T-helper 1 cell (primary cell): ENCODE results near the gene CDX1.

ENCODE experiments used
- DNase-seq, 5 donors: peaks; one replicate each; pipeline ENCODE4 v3.0.0-alpha.2; 2012 to 2020

CDX1 gene

DNA sequence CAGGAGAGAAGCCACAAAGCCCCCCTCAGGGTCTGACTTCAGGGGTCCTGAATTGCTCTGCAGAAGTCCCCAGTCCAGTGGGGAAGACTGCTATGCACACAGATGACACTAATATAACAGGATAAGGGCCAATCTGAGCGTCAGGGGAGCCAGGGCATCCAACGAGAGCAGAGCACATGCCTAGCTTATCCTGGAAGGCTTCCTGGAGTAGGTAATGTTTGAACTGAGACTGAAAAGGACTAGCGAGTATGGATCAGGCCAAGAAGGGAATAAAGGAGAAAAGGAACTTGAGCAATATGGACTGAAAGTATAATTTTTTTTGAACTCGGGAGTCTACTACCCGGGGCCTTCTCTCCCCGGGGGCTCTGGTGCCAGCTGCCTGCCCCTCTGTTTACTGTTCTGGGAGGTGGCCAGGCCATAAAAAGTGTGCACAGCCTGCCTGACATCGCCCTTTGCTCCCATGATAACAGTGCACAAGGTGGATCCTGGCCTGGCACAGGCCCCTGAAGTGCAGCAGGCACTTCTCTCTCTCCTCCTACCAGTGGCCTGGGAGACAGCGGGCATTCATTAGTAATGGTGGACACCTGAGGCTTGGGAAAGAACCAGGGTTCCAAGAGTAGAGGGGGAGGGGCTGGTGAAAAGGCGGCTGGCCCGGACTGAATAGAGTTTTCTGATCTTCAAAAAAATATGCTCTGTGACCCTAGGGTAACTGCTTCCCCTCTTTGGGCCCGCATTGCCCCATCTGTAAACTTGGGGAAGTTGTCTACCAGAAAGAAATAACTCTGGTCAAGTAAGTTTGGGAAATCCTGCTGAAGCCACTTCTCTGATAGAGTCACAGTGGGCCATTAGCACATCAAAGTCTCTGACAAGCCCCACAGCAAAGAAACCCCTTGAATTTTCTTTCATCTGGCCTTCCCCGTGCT is 18.7 kb downstream of the CDX1 start:
- no peak for DNase-seq

DNA sequence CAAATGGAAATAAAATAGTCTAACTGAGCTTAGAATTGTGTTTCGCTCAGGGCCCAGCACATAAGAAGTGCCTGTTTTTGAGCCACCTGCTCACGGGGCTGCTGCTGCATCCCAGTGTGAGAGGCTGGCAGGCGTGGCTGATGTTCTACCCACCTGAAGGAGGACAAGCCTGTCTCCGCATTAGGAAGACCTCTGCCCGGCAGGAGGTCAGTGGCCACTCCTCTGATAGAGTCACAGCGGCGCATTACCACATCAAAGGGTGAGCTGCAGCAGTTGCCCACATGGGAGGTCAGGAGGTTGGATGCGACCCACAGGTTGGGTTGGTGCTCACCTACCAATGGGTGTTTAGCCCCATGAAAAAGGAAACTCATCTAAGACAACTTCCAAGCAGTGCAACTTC is 19.6 kb downstream of the CDX1 start:
- no peak for DNase-seq

DNA sequence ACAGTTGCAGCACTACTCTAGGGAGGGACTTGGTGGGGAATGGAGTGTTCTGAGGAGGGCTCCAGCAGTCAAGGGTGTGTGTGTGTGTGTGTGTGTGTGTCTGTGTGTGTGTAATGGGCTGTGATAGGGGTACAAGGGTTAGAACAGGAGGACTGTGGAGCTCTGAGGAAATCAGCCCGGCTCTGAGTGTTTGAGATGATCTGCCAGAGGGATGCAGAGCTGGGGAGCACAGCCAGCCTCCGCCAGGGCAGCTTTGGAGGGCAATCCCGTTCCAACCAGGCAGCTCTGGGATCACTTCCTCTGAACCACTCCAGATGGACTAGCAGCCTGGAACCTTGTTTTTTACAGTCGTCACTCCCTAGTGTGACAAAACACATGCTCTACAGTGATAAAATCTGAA is 20.3 kb downstream of the CDX1 start:
- no peak for DNase-seq

DNA sequence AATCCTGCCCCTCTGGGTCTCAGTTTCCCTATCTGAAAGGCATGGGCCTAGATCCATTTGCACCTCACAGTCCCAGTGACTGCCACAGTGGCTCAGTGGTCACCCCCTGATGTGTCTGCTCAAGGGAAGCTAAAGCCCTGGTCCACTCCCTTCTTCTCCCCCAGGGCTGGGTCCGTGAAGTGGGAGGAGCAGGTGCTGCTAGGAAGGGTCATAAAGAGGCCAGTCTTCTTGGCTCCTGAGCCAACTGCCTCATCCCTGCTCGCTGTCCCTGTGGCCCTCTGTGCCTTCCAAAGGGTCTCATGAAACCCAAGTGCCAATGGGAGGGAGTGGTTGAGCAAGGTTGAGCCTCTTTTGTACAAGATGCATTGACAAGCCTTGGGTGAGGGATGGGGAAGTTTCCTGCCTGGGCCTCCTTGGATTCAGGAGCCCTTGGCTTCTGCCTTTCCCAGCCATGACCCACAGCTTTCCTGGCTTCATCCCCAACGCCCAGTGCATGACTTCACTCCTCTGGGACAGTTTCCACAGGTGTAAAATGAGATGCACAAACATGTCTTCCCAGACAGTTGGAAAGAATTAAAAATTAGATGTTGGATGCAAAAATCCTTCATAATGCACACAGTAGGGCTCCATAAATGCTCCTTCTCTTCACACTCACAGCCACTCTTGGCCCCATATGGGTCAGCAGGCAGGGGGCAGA is 21.7 kb downstream of the CDX1 start:
- DNase-seq, result no peak

DNA sequence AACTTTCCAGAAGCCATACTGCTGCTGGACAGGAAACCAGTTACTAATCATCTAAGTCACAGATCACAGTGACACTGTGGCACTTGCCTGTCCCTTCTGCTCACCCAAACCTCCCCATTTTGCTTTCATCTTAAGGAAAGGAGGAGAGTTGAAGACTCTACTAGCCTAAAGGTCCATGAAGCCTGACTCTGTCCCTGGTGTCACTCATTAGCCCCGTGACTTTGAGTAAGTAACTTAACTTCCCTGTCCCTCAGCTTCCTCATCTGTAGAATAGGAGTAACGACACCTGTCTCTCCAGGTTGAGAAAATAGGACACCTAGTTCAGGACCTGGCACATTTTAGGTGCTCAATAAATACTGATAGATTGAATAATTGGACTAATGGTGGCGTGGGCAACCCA is 22.7 kb downstream of the CDX1 start:
- DNase-seq, result no peak

DNA sequence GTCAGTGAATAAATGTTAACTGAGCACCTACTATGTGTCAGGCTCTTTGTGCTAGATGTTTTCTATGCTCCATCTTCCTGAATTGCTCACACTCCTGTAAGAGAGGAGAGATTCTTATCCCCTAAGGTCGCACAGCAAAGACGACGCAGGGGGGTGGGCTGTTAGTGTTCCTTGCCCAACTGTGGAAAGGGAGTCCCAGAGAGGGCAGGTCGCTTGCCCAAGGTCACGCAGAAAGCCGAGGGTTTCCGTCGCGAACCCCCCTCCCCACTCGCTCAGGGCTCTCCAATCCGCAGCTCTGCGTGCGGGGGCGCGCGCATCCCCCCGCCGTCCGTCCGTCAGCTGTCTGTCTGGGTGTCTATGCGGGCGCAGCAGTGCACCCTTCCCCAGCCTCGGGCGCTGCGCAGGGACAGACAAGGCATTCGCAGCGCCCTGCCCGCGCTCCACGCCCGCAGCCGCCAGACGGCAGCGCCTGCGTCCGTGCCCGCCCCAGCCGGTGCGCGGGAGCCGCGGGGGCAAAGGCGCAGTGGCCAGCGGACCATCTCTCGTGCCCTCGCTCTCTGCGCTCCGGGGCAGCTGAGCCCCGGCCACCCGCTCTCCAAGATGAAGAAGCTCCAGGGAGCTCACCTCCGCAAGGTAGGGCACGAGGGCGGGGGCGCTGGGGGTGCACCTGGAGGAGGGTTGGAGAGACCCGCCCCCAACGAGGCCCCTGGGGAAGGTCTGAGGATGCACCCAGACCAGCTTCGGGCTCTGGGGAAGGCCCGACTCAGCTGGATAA is 23.3 kb downstream of the CDX1 start, which contains the start of gene SLC6A7:
Gene SLC6A7 (plus strand): TSS at position 335 of the 775 bp plus-strand sequence. CDS start 266 bp downstream, at position 601.
- DNase-seq, result no peak

DNA sequence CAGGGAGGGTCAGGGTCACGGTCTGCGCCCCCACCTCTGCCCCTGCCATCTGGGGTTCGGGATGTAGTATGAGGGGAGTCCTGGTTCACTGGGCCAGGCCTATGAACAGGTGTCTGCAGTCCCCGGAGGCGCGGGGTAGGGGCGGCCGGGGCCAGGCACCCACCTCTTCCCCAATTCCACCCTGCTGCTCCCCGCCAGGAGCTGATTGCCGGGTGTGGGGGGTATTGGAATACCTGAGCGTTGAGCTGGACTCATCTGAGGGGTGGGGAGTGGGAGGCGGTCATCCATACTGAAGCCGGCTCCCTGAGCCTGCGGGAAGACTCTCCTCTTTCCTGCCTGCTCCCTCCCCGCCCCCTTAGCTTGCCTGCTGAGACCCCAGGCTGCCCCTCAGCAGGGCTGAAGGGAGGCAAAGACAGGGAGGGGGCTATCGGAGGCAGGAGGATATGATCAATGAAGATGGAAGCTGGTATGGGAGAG is 24.0 kb downstream of the CDX1 start:
- no peak for DNase-seq

DNA sequence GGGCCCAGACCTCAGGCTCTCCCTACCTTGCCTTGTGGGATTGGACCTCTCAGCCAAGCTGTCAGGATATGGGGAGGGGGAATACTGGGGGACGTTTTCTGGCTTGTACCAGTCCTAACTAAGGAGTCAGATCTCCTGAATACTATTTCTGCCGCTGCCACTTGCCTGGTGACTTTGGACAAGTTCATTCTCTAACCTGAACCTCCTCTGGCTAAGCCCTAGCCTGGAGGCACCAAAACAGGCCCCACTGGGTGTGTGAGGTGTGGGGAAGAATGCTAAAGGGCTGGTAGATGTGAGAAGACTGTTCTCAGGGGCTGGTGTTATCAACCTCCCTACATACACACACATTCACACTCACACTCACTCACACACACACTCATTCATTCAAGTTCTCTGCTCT is 24.4 kb downstream of the CDX1 start:
- DNase-seq, result no peak

DNA sequence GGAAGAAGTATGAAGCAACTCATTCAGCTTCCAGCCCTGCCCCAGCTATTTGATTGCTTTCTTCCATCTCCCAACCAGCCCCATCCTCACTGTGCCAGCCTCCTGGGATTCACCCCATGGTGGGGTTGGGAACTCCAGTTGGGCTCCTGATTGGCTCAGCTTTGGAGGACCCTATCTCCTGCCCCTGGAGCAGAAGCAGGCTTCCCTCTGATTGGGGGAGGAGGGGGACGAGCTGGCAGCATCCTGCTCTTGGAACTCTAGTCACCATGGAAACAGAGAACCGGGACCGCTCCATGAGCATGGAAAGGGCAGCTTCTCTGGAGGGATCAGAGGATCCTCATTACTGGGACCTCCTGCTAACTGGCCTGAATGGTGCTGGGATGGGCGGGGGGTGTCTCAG is 25.9 kb downstream of the CDX1 start:
- no peak for DNase-seq

DNA sequence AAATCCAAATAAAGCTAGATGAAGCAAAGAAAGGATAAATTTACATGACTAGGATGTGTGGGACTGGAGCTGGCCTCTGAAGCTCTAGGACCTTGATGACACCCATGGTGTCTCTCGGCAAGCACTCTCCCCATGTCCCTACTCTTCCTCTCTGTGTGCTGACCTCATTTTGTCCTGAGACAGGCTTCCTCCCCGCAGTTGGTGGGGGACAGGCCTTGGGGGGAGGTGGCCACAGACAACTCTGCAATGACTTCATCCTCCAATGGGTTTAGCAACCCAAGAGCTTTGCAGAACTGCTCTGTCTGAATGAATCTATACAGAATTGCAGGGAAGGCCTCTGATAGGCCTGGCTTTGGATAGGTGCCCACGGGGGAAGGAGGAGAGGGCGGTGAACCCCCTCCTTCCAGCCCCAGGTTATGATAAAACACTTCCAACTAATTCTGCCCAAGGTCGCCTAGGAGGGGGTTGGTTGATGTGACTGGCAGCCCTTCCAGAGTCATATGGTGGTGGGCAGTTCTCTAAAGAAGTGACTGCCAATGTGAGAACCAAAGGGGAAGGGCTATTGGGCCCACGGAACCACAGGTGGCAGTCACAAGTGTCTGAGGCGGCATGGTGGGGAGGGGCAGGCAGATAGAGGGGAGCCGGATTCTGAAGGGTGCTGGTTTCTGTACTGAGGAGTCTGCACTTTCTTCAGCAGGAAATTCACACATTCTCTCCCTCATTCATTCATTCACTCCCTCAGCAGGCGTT is 29.3 kb downstream of the CDX1 start:
- DNase-seq, result no peak

DNA sequence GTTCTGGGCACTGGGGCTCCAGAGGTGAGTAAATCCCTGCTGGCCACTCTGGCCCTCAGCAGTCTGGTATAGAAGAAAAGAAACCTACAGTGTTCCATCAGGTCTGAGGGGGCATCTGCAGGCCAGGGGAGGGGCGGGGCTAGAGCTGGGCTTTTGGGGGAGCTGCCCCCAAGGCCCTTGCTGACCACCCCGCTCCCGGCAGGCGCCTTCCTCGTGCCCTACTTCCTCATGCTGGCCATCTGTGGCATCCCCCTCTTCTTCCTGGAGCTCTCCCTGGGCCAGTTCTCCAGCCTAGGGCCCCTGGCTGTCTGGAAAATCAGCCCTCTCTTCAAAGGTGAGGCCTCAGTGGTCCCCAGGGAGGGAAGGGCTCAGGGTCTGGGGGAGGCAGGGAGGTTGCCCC is 29.9 kb downstream of the CDX1 start:
- no peak for DNase-seq

DNA sequence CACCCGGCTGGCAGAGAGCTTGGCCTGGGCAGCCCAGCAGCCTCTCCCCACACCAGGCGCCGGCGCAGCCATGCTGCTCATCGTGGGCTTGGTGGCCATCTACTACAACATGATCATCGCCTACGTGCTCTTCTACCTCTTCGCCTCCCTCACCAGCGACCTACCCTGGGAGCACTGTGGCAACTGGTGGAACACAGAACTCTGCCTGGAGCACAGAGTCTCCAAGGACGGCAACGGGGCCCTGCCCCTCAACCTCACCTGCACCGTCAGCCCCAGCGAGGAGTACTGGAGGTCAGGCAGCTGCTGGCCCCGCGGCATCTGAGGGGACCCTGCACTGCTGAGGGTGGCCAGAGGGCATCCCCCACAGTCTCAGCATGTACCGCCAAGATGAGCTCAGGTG is 30.4 kb downstream of the CDX1 start:
- DNase-seq, result no peak

DNA sequence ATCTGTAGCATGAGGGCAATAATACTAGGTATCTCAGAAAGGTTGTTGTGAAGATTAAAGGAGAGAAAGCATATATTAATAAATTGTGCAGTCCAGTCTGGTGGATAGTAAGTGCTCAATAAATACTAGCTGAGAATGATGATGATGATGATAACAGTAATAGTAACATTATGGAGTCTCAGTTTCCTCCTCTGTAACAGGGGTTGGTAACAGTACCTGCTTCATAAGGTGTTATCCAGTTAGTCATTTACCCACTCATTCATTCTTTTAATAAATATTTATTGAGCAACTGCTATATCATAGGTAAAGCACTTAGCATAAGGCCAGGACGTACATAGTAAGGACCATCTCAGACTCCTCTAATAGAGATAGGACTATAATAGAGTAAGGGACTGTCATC is 30.9 kb downstream of the CDX1 start:
- no peak for DNase-seq

DNA sequence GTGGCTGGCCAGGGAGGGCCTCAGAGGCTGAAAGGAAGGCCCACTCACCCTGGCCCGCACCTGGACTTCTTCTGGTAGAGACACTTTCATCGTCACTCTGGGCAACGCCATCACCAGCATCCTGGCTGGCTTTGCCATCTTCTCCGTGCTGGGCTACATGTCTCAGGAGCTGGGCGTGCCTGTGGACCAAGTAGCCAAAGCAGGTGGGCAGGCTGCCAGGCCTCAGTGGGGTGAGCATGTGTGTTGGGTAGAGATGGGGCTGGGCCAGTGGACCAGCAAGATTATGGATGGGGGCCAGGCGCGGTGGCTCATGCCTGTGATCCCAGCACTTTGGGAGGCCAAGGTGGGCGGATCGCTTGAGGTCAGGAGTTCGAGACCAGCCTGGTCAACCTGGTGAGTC is 35.9 kb downstream of the CDX1 start:
- DNase-seq, result no peak

DNA sequence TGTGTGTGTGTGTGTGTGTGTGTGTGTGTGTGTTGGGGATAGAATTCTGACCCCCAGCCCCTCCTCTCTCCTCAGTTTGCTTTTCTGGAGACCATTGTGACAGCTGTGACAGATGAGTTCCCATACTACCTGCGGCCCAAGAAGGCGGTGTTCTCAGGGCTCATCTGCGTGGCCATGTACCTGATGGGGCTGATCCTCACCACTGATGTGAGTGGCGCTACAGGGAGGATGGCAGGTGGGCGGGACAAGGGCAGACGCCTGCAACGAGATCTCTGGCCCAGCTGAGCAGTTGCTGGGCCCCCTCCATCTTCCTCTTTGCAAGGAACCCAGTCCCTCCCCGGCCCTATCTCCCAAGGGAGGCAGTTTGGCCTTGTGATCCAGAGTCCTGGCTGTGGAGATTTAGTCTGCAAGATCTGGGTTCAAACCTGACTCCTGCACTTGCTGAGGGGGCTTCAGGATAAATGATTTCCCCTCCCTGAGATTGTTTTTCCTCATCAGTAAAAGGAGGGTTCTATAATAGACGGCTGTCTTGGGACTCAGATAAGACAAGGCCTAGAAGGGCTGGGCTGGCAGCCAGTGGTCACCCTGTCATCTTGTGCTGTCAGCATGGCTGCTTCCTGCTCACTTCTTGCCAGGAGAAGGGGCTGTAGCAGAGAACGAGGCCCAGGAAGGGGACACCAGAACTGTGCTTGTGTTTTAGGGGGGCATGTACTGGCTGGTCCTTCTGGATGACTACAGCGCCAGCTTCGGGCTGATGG is 37.4 kb downstream of the CDX1 start:
- no peak for DNase-seq

DNA sequence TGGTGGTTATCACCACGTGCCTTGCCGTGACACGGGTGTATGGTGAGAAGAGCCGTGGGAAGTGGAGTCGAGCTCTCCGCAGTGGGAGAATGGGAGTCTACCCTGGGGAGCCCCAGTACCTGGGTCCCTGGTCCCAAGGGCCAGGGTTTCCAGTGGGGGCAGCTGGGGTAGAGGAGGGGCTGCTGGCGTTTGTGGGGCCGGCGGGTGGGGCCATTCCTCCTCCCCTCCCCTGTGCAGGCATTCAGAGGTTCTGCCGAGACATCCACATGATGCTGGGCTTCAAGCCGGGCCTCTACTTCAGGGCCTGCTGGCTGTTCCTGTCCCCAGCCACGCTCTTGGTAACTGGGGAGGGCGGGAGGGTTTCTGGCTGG is 38.0 kb downstream of the CDX1 start:
- no peak for DNase-seq

DNA sequence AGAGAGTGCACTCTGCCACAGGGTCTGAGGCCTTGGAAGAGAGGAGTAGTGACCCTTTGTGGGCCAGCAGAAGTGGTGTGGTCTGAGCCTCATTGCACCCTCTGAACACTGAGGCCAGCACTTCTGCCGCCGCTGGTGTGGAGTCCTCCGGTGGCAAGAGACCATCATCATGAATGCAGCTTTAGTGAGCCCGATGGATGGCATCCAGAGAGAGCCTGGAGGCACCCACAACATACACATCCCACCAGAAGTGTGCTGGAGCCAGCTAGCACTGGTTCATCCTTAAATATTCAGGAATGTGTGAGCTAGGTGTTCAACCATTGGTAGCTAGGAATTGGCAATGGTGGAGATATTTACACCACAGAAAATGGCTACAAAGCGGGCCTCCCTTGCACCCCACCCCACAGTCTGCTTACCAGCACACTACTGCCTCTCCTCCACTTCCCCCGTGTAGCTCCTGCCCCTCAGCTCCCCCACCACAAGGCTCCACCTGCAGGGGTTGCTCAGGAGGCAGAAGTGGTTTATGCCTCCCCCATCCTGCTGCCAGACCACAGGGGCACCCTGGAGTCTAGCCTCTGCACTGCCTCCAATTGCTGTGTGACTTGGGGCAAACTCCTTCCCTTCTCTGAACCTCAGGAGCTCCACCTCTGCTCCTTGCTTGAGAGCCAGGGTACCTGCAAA is 39.7 kb downstream of the CDX1 start:
- DNase-seq, result no peak

DNA sequence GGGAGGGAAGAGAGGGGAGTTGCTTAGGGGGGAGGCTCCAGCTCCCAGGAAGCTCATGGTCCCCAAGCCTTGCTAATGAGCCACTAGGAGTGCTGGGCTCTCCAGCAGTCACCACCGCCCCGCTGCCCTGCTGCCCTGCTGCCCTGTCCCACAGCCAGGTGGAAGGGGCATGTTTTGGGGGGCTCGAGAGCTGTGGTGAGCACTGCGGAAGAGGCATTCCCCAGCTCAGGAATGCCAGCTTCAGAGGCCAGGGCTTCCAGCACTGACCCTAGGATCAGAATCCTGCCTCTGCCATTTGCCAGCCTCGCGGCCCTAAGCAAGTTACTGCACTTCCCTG is 40.2 kb downstream of the CDX1 start:
- no peak for DNase-seq

DNA sequence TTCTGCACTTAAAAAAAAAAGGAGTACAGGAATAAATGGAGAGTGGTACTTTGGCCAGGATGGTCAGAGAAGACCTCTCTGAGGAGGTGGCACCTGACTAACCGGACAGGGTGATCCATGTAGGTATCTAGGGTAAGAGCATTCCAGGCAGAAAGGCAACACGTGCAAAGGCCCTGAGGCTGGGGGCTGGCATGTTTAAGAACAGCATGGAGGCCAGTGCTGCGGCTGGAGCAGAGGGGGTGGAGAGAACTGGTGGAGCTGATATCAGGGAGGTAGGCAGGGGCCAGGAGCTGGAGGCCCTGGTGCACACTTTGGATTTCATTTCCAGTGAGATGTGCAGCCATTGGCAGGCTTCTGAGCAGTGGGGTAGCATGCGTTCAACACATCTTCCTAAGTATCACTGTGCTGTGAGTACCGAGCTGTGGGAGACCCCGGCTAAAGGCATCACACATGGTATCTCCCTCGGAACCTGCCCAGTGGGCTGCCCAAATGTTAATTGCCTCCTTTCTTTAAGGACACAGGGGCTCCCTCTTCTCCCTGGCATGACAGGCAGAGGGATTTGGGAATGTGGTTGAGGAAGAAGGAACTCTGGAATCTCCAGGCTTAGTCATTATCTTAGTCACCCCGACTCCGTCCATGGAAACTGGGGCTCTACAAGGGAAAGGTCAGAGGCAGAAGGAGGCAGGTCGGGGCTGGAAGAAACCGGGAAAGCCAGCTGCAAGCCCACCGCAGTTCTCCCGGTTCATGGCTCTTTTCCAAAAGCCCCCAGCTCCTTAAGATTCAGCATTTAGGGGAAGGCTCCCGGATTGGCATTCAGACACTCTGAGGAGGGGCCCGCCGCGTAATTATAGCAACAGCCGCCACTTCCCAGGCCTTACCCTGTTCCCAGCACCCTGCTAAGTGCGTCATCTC is 41.9 kb downstream of the CDX1 start:
- no peak for DNase-seq

DNA sequence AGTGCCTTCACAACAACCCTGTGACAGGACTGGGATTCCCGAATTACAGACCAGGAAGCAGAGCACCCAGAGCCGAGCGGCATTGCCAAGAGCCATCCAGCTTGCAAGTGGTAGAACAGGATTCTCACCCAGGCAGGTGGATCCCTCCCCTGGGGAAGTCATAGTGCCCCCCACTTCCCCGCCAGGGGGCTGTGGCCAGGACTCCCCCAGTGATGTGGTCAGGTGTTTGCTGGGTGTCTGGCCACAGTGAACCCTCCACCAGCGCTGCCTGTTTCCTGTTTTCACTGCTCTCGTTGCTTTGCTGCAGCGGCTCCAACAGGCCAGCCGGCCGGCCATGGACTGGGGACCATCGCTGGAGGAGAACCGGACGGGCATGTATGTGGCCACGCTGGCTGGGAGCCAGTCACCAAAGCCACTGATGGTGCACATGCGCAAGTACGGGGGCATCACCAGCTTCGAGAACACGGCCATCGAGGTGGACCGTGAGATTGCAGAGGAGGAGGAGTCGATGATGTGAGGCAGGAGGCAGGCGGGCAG is 42.6 kb downstream of the CDX1 start:
- no peak for DNase-seq
